Measurements from ENCODE around the gene P2RY2. TPM values are rescaled to one million over a fixed set of nuclear protein-coding genes. Genes with fewer than 3 reads are reported as not detected.

P2RY2 gene
- 0.30 and 0.46 TPM in 2 replicates for total RNA-seq

DNA sequence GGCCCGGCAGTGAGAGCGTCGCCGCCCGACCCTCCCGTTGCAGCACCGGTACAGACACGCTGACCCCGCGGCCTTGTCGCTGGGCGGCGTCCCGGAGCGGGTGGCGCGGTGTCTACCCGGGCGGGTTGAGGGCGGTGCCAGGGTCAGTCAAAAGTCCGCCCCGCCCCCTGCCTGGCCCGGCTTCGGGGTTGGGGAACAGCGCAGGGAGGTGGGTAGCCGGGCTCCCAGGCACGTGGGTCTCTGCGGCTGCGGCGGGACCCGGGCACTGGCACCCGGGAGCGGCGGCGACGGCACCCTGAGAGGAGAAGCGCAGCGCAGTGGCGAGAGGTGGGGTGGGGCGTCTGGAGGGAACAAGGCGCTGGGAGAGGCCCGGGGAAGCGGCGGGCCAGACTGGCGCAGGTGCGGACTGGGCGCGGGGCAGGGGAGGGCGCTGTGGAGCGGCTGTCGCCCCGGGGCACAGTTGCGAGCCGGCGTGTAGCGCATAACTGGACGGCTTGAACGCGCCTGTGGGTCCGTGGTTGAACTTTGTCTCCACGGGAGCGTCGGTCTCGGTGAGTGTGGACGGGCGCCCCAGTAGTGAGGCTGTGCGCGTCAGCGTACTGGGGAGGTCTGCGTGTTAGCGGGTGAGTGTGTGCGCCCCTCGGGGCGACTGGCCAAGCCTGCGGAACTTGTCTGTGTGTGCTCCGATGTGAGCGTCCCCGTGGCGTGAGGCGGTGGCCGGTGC is at the start of gene P2RY2:
TSS of gene P2RY2 (plus strand) at position 176 of the 724 bp plus-strand sequence. CDS start 15,879 bp downstream, outside the sequence.

DNA sequence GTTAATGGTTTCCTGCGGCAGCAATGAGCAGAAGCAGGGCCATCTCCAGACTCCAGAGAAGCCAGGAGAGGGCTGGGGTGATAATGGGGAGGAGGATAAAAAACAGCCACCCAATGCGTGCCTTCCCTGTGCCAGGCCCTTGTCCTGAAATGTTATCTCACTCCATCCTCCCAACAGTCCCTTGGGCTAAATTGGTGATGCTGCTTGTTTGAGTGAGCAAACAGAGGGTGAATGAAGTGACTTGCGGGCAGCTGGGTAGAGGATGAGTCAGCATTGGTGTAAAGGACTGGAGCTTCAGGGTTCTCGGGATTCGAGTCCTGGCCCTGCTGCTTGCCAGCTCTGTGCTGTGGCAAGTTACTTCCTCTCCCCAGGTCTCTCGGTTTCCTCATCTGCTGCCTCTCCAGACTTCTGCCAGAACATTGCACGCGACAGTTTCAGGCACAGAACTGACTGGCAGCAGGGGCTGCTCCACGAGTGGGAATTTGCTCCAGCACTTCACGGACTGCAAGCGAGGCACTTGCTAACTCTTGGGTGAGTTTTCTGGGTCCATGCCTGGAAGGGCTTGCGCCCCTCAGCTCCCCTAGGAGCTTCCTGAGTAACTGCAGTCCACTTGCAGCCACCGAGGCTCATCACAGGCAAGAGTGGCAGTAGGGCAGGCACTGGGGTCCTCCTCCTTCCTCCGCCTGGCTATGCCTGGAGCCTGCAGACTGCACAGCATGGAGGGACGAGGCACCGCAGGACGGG is 54.0 kb downstream of the P2RY2 start, which contains the start of gene P2RY6:
TSS of gene P2RY6 (plus strand) at position 403 of the 744 bp plus-strand sequence. CDS start 24,181 bp downstream, outside the sequence.

Other genes with a start within 250 kb of the P2RY2 start
- gene FCHSD2, start 76.0 kb upstream of the P2RY2 start, total RNA-seq: 22.9 and 29.7 TPM in 2 replicates
- 2.2 and 3.3 TPM in 2 replicates for gene P2RY6, start 54.1 kb downstream of the P2RY2 start, total RNA-seq
- gene ARHGEF17, start 90.0 kb downstream of the P2RY2 start, total RNA-seq: 38.9 and 72.8 TPM in 2 replicates
- 10.9 and 11.3 TPM in 2 replicates for gene RELT, start 158.1 kb downstream of the P2RY2 start, total RNA-seq

All from smooth muscle cell of the umbilical artery (primary cell).